HEK293 (cell line): ENCODE results near the gene RFESD.

Experiments used
- CTCF ChIA-PET: fragments of 350-600 bp; formaldehyde crosslinking; extraction: SDS; loops from one replicate; lab custom pipeline; 2021; ENCODE audit warnings: antibody characterized with exemption; lab: Yijun Ruan, JAX
- POLR2A ChIA-PET: fragments of 300-600 bp; formaldehyde crosslinking; extraction: SDS; loops from one replicate; lab custom pipeline; 2020; ENCODE audit warnings: antibody characterized with exemption, inconsistent platforms; lab: Yijun Ruan, JAX
- H3K27ac ChIP-seq: fragments of 200-500 bp; sonication (Bioruptor generic); 2 replicates; pipeline ENCODE4 v1.5.1; 2014; ENCODE audit warnings: low read depth, low read length, control low read depth, inconsistent platforms; ENCODE audit errors: extremely low read depth
- H3K36me3 ChIP-seq, 2 experiments: fragments of 200-500 bp in 1 of 2; sonication (Bioruptor generic) in 1 of 2; 1 replicate in 1 of 2; 2 replicates in 1 of 2; pipeline ENCODE4 v1.5.1; 2014 to 2017; ENCODE audit warnings: inconsistent platforms in 2 of 2, low read length in 2 of 2; ENCODE audit not compliant: control insufficient read depth in 2 of 2, insufficient read depth in 1 of 2
- H3K4me1 ChIP-seq: fragments of 200-500 bp; sonication (Bioruptor generic); 2 replicates; pipeline ENCODE4 v1.5.1; 2014; ENCODE audit warnings: mild to moderate bottlenecking, low read length, inconsistent platforms; ENCODE audit not compliant: control insufficient read depth, insufficient read depth
- H3K4me3 ChIP-seq: 2 replicates; pipeline ENCODE4 v1.5.1; 2011; ENCODE audit warnings: low read depth, mild to moderate bottlenecking, control low read depth, low read length, moderate library complexity
- H3K9me3 ChIP-seq: fragments of 200-500 bp; sonication (Bioruptor generic); 2 replicates; pipeline ENCODE4 v1.5.1; 2014; ENCODE audit warnings: low read depth, low read length, inconsistent platforms; ENCODE audit not compliant: control insufficient read depth, insufficient read depth
- CTCF ChIP-seq: fragments of 450-650 bp; formaldehyde crosslinking; IDR thresholded peaks from 2 replicates; pipeline ENCODE4 v1.5.1; 2016; ENCODE audit warnings: missing biosample characterization, missing genetic modification characterization
- HOXA7 ChIP-seq: sonication (generic); formaldehyde crosslinking; IDR thresholded peaks from 2 replicates; pipeline ENCODE4 v1.8.1; 2022; ENCODE audit warnings: missing genetic modification reagents, borderline replicate concordance
- HOXD13 ChIP-seq: sonication (generic); formaldehyde crosslinking; IDR thresholded peaks from 2 replicates; pipeline ENCODE4 v1.8.0; 2022; ENCODE audit warnings: missing genetic modification reagents, borderline replicate concordance
- ZBTB6 ChIP-seq: fragments of 450-650 bp; formaldehyde crosslinking; IDR thresholded peaks from 2 replicates; pipeline ENCODE4 v1.5.1; 2017; ENCODE audit warnings: missing biosample characterization, missing genetic modification characterization
- ZFP37 ChIP-seq: fragments of 450-650 bp; formaldehyde crosslinking; IDR thresholded peaks from 2 replicates; pipeline ENCODE4 v1.5.1; 2016; ENCODE audit warnings: missing biosample characterization, missing genetic modification characterization
- ZNF169 ChIP-seq: fragments of 450-650 bp; formaldehyde crosslinking; IDR thresholded peaks from 2 replicates; pipeline ENCODE4 v1.5.1; 2016; ENCODE audit warnings: missing biosample characterization, missing genetic modification characterization
- ZNF335 ChIP-seq: fragments of 450-650 bp; formaldehyde crosslinking; conservative IDR thresholded peaks from 2 replicates; pipeline ENCODE4 v1.5.1; 2016; ENCODE audit warnings: missing biosample characterization, missing genetic modification characterization
- ZNF549 ChIP-seq: fragments of 450-650 bp; IDR thresholded peaks from 2 replicates; pipeline ENCODE4 v1.5.1; 2018; ENCODE audit warnings: missing biosample characterization, missing genetic modification characterization, mild to moderate bottlenecking, inconsistent platforms, moderate library complexity
- ZNF555 ChIP-seq: fragments of 450-650 bp; formaldehyde crosslinking; conservative IDR thresholded peaks from 2 replicates; pipeline ENCODE4 v1.5.1; 2017; ENCODE audit warnings: missing biosample characterization, mild to moderate bottlenecking, missing genetic modification characterization, inconsistent platforms
- ZSCAN16 ChIP-seq: fragments of 450-650 bp; formaldehyde crosslinking; IDR thresholded peaks from 2 replicates; pipeline ENCODE4 v1.5.1; 2016; ENCODE audit warnings: missing biosample characterization, missing genetic modification characterization
- ZXDB ChIP-seq: fragments of 450-650 bp; formaldehyde crosslinking; IDR thresholded peaks from 2 replicates; pipeline ENCODE4 v1.5.1; 2016; ENCODE audit warnings: missing biosample characterization, missing genetic modification characterization
- TF ChIP-seq, protein P1 (sequence below): fragments of 450-650 bp; formaldehyde crosslinking; IDR thresholded peaks from 2 replicates; pipeline ENCODE4 v1.5.1; 2017; ENCODE audit warnings: missing biosample characterization, missing genetic modification characterization

Gene RFESD

DNA sequence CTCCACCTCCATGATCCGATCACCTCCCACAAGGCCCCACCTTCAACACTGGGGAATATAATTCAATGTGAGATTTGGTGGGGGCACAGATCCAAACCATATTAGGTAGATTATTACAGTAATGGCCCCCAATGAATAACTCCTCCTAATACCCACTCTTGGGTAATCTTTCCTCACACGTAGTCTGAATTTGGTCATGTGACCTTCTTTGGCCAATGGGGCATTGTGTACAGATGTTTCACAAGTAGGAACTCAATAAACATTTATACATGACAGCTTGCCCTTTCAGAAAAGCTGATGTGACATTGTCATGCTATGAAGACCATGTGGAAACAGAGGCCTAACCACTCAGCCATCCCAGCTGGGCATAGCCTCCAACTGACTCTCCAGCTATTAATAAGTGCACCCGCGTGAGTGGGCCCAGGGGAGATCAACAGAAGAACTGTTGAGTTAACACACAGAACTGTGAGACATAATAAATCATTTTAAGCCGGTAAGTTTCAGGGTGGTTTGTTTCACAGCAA, 16.1 kb upstream of the RFESD start:
- Histone ChIP-seq H3K36me3 (no peaks in the 10 kb centered on the region), H3K9me3 (no peaks in the 10 kb centered on the region), H3K4me1 (no peaks in the 10 kb centered on the region), H3K27ac (no peak overlapping the region), H3K4me3 (no peak overlapping the region)
- TF ChIP-seq ZBTB6 (tag by site-specific recombination) = no peak
- no peak for TF ChIP-seq ZFP37 (tag by site-specific recombination)
- TF ChIP-seq ZXDB (tag by site-specific recombination) = no peak
- ChIA-PET POLR2A (no interaction called here), CTCF (interaction anchor here (0.9 to 2.2 kb wide), 3 partner anchors 11 to 217 kb away, joined by 3 to 8 read pairs (median 4); no protein-coding TSS in a partner anchor)

DNA sequence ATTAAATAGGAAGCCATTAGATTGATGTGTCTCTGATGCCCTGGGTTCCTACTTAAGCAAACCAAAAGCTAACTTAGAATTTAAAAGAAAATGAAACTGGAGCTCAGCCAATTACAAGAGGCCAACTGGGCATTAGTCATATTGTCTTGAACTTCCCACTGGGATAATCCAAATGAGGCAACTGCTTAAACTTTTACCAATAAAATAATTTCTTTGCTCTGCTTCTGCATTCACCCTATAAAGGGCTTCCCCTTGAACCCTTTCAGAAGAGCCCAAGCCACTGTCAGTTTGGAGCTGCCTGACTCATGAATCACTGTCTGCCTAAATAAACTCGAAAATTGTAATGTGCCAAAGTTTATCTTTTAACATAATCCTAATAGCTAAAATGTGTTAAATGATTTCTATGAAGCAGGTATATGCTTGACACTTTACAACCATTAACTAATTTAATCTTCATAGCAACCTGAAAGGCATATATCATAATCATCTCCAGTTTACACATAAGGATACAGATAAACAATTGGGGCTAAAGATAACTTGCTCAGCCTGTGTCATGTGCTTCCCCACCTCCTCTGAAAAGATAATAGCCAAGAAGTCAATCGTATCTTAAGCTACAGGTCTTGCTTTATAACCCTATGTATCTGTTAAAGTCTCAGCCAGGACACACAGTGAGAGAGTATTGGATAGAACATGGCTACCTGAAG, 15.2 kb upstream of the RFESD start:
- Histone ChIP-seq H3K4me1 (no peaks in the 10 kb centered on the region), H3K4me3 (no peak overlapping the region), H3K36me3 (no peaks in the 10 kb centered on the region), H3K27ac (no peak overlapping the region), H3K9me3 (no peaks in the 10 kb centered on the region)
- POLR2A ChIA-PET = interaction anchor here (0.9 kb wide), 1 partner anchor 9 kb away, joined by 3 read pairs; no protein-coding TSS in a partner anchor
- CTCF ChIA-PET = interaction anchor here (1.0 to 2.2 kb wide), 4 partner anchors 10 to 216 kb away, joined by 4 to 8 read pairs (median 4); partner anchors contain the start of gene RFESD
- TF ChIP-seq ZNF549 (tag by site-specific recombination) (peak; percentile 78), ZNF555 (tag by site-specific recombination) (no peak)

DNA sequence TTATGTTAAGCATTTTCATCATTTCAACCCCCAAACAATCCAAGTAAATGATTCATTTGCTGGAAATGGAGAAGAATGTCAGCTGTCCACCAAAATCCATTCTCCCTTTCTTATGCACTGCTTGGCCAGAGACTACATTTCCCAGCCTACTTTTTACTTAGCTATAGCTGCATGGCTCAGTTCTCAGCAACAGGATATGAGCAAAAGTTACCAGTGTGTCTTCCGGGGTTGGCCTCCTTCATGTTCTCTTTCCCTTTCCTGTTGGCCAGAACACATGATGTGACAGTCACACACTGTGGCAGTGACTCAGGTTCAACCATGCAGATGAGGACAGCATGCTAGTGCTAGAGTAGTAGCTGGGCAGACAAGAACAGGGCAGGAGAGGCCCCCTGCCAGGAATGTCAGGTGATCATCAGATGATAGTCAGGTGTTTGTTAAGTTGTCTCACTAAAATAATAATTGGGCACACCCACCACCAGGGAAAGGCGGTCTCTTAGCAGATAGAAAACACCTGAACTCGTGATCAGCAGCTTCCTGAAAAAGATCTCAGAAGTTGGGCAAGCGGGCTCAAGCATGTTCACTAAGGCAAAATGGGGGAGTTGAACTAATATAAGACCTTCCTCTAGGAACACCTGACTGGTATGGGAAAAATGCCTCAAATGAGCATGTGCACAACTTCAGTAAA, 14.4 kb upstream of the RFESD start:
- TF ChIP-seq HOXA7 (CRISPR knock-in tag) (no peak), ZSCAN16 (tag by site-specific recombination) (no peak), CTCF (tag by site-specific recombination) (no peak), ZNF169 (tag by site-specific recombination) (no peak), HOXD13 (CRISPR knock-in tag) (no peak), ZNF335 (tag by site-specific recombination) (no peak)
- TF ChIP-seq, protein P1, sequence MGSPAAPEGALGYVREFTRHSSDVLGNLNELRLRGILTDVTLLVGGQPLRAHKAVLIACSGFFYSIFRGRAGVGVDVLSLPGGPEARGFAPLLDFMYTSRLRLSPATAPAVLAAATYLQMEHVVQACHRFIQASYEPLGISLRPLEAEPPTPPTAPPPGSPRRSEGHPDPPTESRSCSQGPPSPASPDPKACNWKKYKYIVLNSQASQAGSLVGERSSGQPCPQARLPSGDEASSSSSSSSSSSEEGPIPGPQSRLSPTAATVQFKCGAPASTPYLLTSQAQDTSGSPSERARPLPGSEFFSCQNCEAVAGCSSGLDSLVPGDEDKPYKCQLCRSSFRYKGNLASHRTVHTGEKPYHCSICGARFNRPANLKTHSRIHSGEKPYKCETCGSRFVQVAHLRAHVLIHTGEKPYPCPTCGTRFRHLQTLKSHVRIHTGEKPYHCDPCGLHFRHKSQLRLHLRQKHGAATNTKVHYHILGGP (tag by site-specific recombination) = no peak
- TF ChIP-seq, all 188 proteins: peak for 0
- CTCF ChIA-PET = interaction anchor here (1.0 to 2.2 kb wide), 3 partner anchors 9 to 15 kb away, joined by 4 to 8 read pairs (median 5); partner anchors contain the start of gene RFESD
- no peaks in the 10 kb centered on the region for H3K36me3 ChIP-seq
- no peak overlapping the region for H3K4me3 ChIP-seq
- no peaks in the 10 kb centered on the region for H3K4me1 ChIP-seq
- H3K9me3 ChIP-seq = no peaks in the 10 kb centered on the region
- H3K27ac ChIP-seq = no peak overlapping the region
- POLR2A ChIA-PET = interaction anchor here (0.9 kb wide), 1 partner anchor 9 kb away, joined by 3 read pairs; no protein-coding TSS in a partner anchor
